ENCODE data around the gene MARS2.
"Not testable (repeated sequence)": the region's sequence is repeated elsewhere in the genome, so short reads cannot be mapped to it uniquely, and the experiment has no call there.

The MARS2 gene

GRCh38 chr2:197677483-197677882, 27.7 kb upstream of the MARS2 start:
- no peak overlapping the region for H3K27ac ChIP-seq
- DNase-seq (ENCODE audit: low spot score) = no peak
- no peak overlapping the region for H3K4me3 ChIP-seq
- TF ChIP-seq CTCF (IDR thresholded peaks at IDR 0.05) = no peak

- DNase-seq (ENCODE audit: low spot score); H3K27ac ChIP-seq; H3K4me3 ChIP-seq: not testable (repeated sequence)
Observed at GRCh38 chr2:197695206-197695605, 10.0 kb upstream of the MARS2 start.

GRCh38 chr2:197695971-197696370, 9.2 kb upstream of the MARS2 start:
- not testable (repeated sequence) for H3K27ac ChIP-seq; DNase-seq (ENCODE audit: low spot score); H3K4me3 ChIP-seq

GRCh38 chr2:197696571-197696970, 8.6 kb upstream of the MARS2 start:
- DNase-seq (ENCODE audit: low spot score); H3K4me3 ChIP-seq; H3K27ac ChIP-seq: not testable (repeated sequence)

GRCh38 chr2:197699724-197700123, 5.4 kb upstream of the MARS2 start:
- DNase-seq (ENCODE audit: low spot score); H3K4me3 ChIP-seq; H3K27ac ChIP-seq: not testable (repeated sequence)

- Histone ChIP-seq H3K4me3 (no peak overlapping the region), H3K27ac (no peak overlapping the region)
- TF ChIP-seq CTCF (IDR thresholded peaks at IDR 0.05) = no peak
- DNase-seq (ENCODE audit: low spot score) = no peak
Observed at GRCh38 chr2:197700960-197701359, 4.2 kb upstream of the MARS2 start.

GRCh38 chr2:197704434-197705120, 592 bp upstream of the MARS2 start:
- Histone ChIP-seq H3K27ac (peak overlapping the region in 1 of 2 donors; percentile 75), H3K4me3 (peak overlapping the region; percentile 79)
- TF ChIP-seq CTCF (IDR thresholded peaks at IDR 0.05) = no peak
- DNase-seq (ENCODE audit: low spot score) = no peak

- DNase-seq (ENCODE audit: low spot score) = peak; percentile 77
Observed at GRCh38 chr2:197705912-197706838, 1.0 kb downstream of the MARS2 start.

More at GRCh38 chr2:197705912-197706838, 1.0 kb downstream of the MARS2 start:
- no peak for TF ChIP-seq CTCF (IDR thresholded peaks at IDR 0.05)
- H3K4me3 ChIP-seq = peak overlapping the region; percentile 79
- peak overlapping the region in 1 of 2 donors; percentile 71 for H3K27ac ChIP-seq
